ENCODE data around the gene DUOX2. TPM values are rescaled to one million over a fixed set of nuclear protein-coding genes. Genes with fewer than 3 reads are reported as not detected.

DUOX2 gene
- total and polyA plus RNA-seq, 2 of the 8 experiments (the other 6 are each of a cell fraction or from before 2014, with no cell fraction given), result 0.08 TPM; not detected in 1

- TF ChIP-seq CHD7 (IDR thresholded peaks at IDR 0.05; ENCODE audit: insufficient replicate concordance, low read length), result no peak
- TF ChIP-seq CBX8 (IDR thresholded peaks at IDR 0.05; ENCODE audit: borderline replicate concordance, low read depth, low read length), result no peak
- no peak for TF ChIP-seq ATF3 (IDR thresholded peaks at IDR 0.05; ENCODE audit: insufficient read depth, low read depth, low read length)
- no peak for TF ChIP-seq EP300 (IDR thresholded peaks at IDR 0.05; ENCODE audit: borderline replicate concordance in 1 of 2, low read depth in 2 of 2, low read length in 2 of 2)
- no peak for TF ChIP-seq CREB1 (IDR thresholded peaks at IDR 0.05)
These were observed 32.4 kb upstream of the DUOX2 start (continued) for GRCh38 chr15:45146405-45146804.
